GM12878 (cell line): ENCODE measurements around the gene PAPSS2. TPM values are rescaled to one million over a fixed set of nuclear protein-coding genes. Genes with fewer than 3 reads are reported as not detected.

Experiments used
- ATAC-seq: fragments of 200-7000 bp; cut with Tn5 transposase; 3 replicates; pipeline ENCODE4 v1.9.1; 2020; ENCODE audit warnings: mild to moderate bottlenecking, moderate library complexity
- BruUV-seq: library from RNA; stranded (reverse); fragments of 400-500 nt; replicated peaks from 2 replicates; lab custom pipeline; 2021; lab: Mats Ljungman, UMichigan
- CTCF ChIA-PET: fragments of 300-600 bp; sonication (Branson Sonifier 250); formaldehyde crosslinking; extraction: SDS; loops from one replicate; lab custom pipeline; 2021; ENCODE audit warnings: inconsistent platforms; lab: Yijun Ruan, JAX
- POLR2A ChIA-PET: fragments of 350-600 bp; formaldehyde crosslinking; extraction: SDS; loops from one replicate; lab custom pipeline; 2021; ENCODE audit warnings: inconsistent platforms; lab: Charles Lee
- RAD21 ChIA-PET: fragments of 300-600 bp; sonication (Branson Sonifier 250); formaldehyde crosslinking; loops from one replicate; lab custom pipeline; 2023; ENCODE audit warnings: antibody characterized with exemption; ENCODE audit not compliant: unreplicated experiment; lab: Charles Lee
- SMC1A ChIA-PET: fragments of 300-600 bp; sonication (Branson Sonifier 250); formaldehyde crosslinking; loops from one replicate; lab custom pipeline; 2023; ENCODE audit not compliant: unreplicated experiment, uncharacterized antibody; lab: Charles Lee
- DNase-seq: peaks from one replicate; pipeline ENCODE4 v3.0.0-alpha.2; 2011; ENCODE audit warnings: low read depth, low spot score
- FAIRE-seq: peaks from 3 replicates; lab custom pipeline; 2011; peaks lifted over from hg19 to GRCh38; lab: Jason Lieb, UNC
- H2AFZ ChIP-seq: 2 replicates; pipeline ENCODE4 v1.6.0; 2011; ENCODE audit warnings: low read depth, low read length, control low read depth; ENCODE audit not compliant: control insufficient read depth
- H3K27ac ChIP-seq: 2 replicates; pipeline ENCODE4 v1.5.1; 2011; ENCODE audit warnings: control low read depth; ENCODE audit not compliant: control insufficient read depth, insufficient read depth
- H3K27me3 ChIP-seq, 2 experiments: replicated peaks in 1 of 2; 2 replicates each; pipeline versions ENCODE4 v1.6.0 to v1.6.1; 2011; ENCODE audit warnings: low read length in 1 of 2; ENCODE audit not compliant: control insufficient read depth in 2 of 2, insufficient read depth in 2 of 2
- H3K36me3 ChIP-seq, 2 experiments: 2 replicates each; pipeline ENCODE4 v1.5.1; 2011; ENCODE audit warnings: low read length in 1 of 2; ENCODE audit not compliant: control insufficient read depth in 2 of 2, insufficient read depth in 2 of 2
- H3K4me1 ChIP-seq: 2 replicates; pipeline ENCODE4 v1.6.1; 2011; ENCODE audit warnings: mild to moderate bottlenecking, low read length, moderate library complexity, mixed read lengths; ENCODE audit not compliant: control insufficient read depth, insufficient read depth
- H3K4me2 ChIP-seq: 2 replicates; pipeline ENCODE4 v1.6.0; 2011; ENCODE audit warnings: control low read depth; ENCODE audit not compliant: control insufficient read depth, insufficient read depth
- H3K4me3 ChIP-seq: fragments of 200-600 bp; sonication (generic); 2 replicates; pipeline ENCODE4 v1.5.1; 2016
- H3K79me2 ChIP-seq: 2 replicates; pipeline ENCODE4 v1.6.0; 2011; ENCODE audit warnings: low read length; ENCODE audit not compliant: control insufficient read depth, insufficient read depth
- H3K9ac ChIP-seq: 2 replicates; pipeline ENCODE4 v1.8.0; 2011; ENCODE audit warnings: low read length, control low read depth, mixed read lengths; ENCODE audit not compliant: control insufficient read depth, insufficient read depth
- H3K9me3 ChIP-seq: replicated peaks from 3 replicates; pipeline ENCODE4 v1.5.1; 2011; ENCODE audit warnings: mild to moderate bottlenecking, low read length; ENCODE audit not compliant: control insufficient read depth, insufficient read depth
- H4K20me1 ChIP-seq: 2 replicates; pipeline ENCODE4 v1.6.0; 2011; ENCODE audit not compliant: control insufficient read depth, insufficient read depth
- BHLHE40 ChIP-seq, 2 experiments: fragments of 450-650 bp in 1 of 2; IDR thresholded peaks; 2 replicates each; pipeline ENCODE4 v1.6.1; 2011 to 2017; ENCODE audit warnings: low read depth in 2 of 2, borderline replicate concordance in 1 of 2, improper control_type of control experiment in 1 of 2, low read length in 1 of 2, mild to moderate bottlenecking in 1 of 2
- E2F4 ChIP-seq: IDR thresholded peaks from 2 replicates; pipeline ENCODE4 v1.6.1; 2012; ENCODE audit warnings: low read depth, low read length, improper control_type of control experiment
- E2F8 ChIP-seq: fragments of 450-650 bp; IDR thresholded peaks from 2 replicates; pipeline ENCODE4 v1.6.1; 2018; ENCODE audit warnings: mild to moderate bottlenecking, low read depth, moderate library complexity; ENCODE audit not compliant: partially characterized antibody
- HDAC6 ChIP-seq: fragments of 200-600 bp; sonication (generic); IDR thresholded peaks from one replicate; pipeline ENCODE4 v1.8.0; 2017; ENCODE audit warnings: antibody characterized with exemption; ENCODE audit not compliant: unreplicated experiment
- IKZF2 ChIP-seq, 2 experiments: fragments of 450-650 bp; IDR thresholded peaks; 2 replicates each; pipeline ENCODE4 v1.6.1; 2017; ENCODE audit warnings: mild to moderate bottlenecking in 2 of 2, moderate library complexity in 2 of 2
- POU2F2 ChIP-seq: IDR thresholded peaks from 3 replicates; pipeline ENCODE4 v1.6.1; 2011; ENCODE audit warnings: low read depth, mild to moderate bottlenecking, low read length, borderline replicate concordance
- RELB ChIP-seq: fragments of 450-650 bp; IDR thresholded peaks from 2 replicates; pipeline ENCODE4 v1.6.1; 2017; ENCODE audit warnings: low read depth, mild to moderate bottlenecking, moderate library complexity
- STAT1 ChIP-seq: fragments of 450-650 bp; conservative IDR thresholded peaks from 2 replicates; pipeline ENCODE4 v1.6.1; 2014; ENCODE audit warnings: antibody characterized with exemption, mild to moderate bottlenecking
- ZBTB33 ChIP-seq: fragments of 450-650 bp; IDR thresholded peaks from 2 replicates; pipeline ENCODE4 v1.6.1; 2017; ENCODE audit warnings: mild to moderate bottlenecking
- WGBS: methylation state at CpG from one replicate; pipeline ENCODE4 v1.1.6; 2016; ENCODE audit warnings: low lambda C conversion rate; ENCODE audit not compliant: insufficient replicate concordance, insufficient coverage; ENCODE audit errors: missing lambda C conversion rate; 5-methylcytosine and 5-hydroxymethylcytosine counted together
- in situ Hi-C: fragments of 300-500 bp; cut with MboI; formaldehyde crosslinking; loops from 9 replicates; pipeline ENCODE4 v1.14.3; 2018; ENCODE audit warnings: mixed read lengths
- intact Hi-C: fragments of 100-400 bp; cut with micrococcal nuclease; formaldehyde crosslinking; loops from one replicate; pipeline ENCODE4 v1.14.2; 2022; ENCODE audit not compliant: unreplicated experiment
- polyA plus RNA-seq, 11 experiments: library from polyadenylated mRNA; depleted of rRNA in 4 of 11; unstranded in 6 of 11; stranded (reverse) in 5 of 11; fragments of >200 nt; fragmentation: Nextera tagmentation in 4 of 11; fragmentation: Illumina TruSeq in 1 of 11; extraction: Ambion mirVana in 4 of 11; extraction: Trizol in 1 of 11; gene quantifications; 1 replicate in 1 of 11; 2 replicates in 10 of 11; pipeline versions ENCODE4 v1.2.1 to v1.2.3, GENCODE V29; 2011 to 2016; ENCODE audit warnings: inconsistent platforms in 2 of 11, missing spikeins in 2 of 11, low read depth in 1 of 11
- total RNA-seq, 4 experiments: library from RNA; depleted of rRNA in 3 of 4; stranded (reverse); fragments of >200 nt in 3 of 4; fragmentation: Illumina TruSeq in 1 of 4; extraction: Trizol in 1 of 4; gene quantifications; 2 replicates each; pipeline versions ENCODE4 v1.2.1 to v1.2.3, GENCODE V29; 2013 to 2021

The PAPSS2 gene
- total and polyA plus RNA-seq, 10 of the 15 experiments (the other 5 are each of a cell fraction or from before 2014, with no cell fraction given) = 0.15 to 2.1 (median 0.37) TPM

- Histone ChIP-seq H3K4me1 (peaks cover 3% of the 10 kb centered on the region), H3K79me2 (no peaks in the 10 kb centered on the region), H3K27me3 (no peaks in the 10 kb centered on the region), H3K36me3 (no peaks in the 10 kb centered on the region), H3K4me3 (no peak overlapping the region), H3K4me2 (no peak overlapping the region), H3K9ac (no peak overlapping the region), H3K27ac (no peak overlapping the region), H2AFZ (no peak overlapping the region), H3K9me3 (no peaks in the 10 kb centered on the region), H4K20me1 (no peaks in the 10 kb centered on the region)
- no TSS peak for BruUV-seq
- RAD21 ChIA-PET = no interaction called here
- CTCF ChIA-PET = interaction anchor here (0.9 to 1.3 kb wide), 3 partner anchors 9 to 53 kb away, joined by 4 read pairs; no protein-coding TSS in a partner anchor
- no peak for TF ChIP-seq IKZF2 (IDR thresholded peaks at IDR 0.05)
- no peak for TF ChIP-seq RELB
- FAIRE-seq = no peak
- 81% methylated on average over 2 of the region's 2 CpGs for WGBS
- POLR2A ChIA-PET = no interaction called here
- in situ Hi-C loops (no loop called here), intact Hi-C loops (no loop called here)
- no peak for ATAC-seq
- SMC1A ChIA-PET = interaction anchor here (0.9 to 1.4 kb wide), 2 partner anchors 12 to 97 kb away, joined by 3 to 5 read pairs; no protein-coding TSS in a partner anchor
- DNase-seq = no peak
These were observed 62.1 kb downstream of the PAPSS2 start for GRCh38 chr10:87721781-87722180.

- no peaks in the 10 kb centered on the region for H3K27me3 ChIP-seq
- no peaks in the 10 kb centered on the region for H3K9me3 ChIP-seq
- ATAC-seq (no peak), FAIRE-seq (peak; percentile 80), DNase-seq (no peak)
- no peak overlapping the region for H3K4me2 ChIP-seq
- no TSS peak for BruUV-seq
- no peaks in the 10 kb centered on the region for H4K20me1 ChIP-seq
- H3K36me3 ChIP-seq = no peaks in the 10 kb centered on the region
- H3K9ac ChIP-seq = no peak overlapping the region
- ChIA-PET POLR2A (no interaction called here), RAD21 (no interaction called here), SMC1A (interaction anchor here (1.4 kb wide), 1 partner anchor 11 kb away, joined by 5 read pairs; no protein-coding TSS in a partner anchor), CTCF (no interaction called here)
- in situ Hi-C loops (no loop called here), intact Hi-C loops (no loop called here)
- no peak overlapping the region for H3K4me3 ChIP-seq
- H3K79me2 ChIP-seq = no peaks in the 10 kb centered on the region
- no peak overlapping the region for H2AFZ ChIP-seq
- H3K4me1 ChIP-seq = peaks cover 3% of the 10 kb centered on the region
- H3K27ac ChIP-seq = no peak overlapping the region
- 52% methylated on average over 4 of the region's 4 CpGs for WGBS
- TF ChIP-seq ZBTB33 (no peak), HDAC6 (no peak), POU2F2 (no peak), BHLHE40 (IDR thresholded peaks at IDR 0.05; ENCODE audit: borderline replicate concordance in 1 of 2, low read depth in 2 of 2, low read length in 1 of 2) (no peak), STAT1 (no peak), E2F4 (no peak), E2F8 (no peak)
These were observed 63.0 kb downstream of the PAPSS2 start for GRCh38 chr10:87722716-87723115.
